Small intestine (tissue), 7 donors: ENCODE results near the gene TPSAB1. TPM values are rescaled to one million over a fixed set of nuclear protein-coding genes. Genes with fewer than 3 reads are reported as not detected.
"Not testable (repeated sequence)": the region's sequence is repeated elsewhere in the genome, so short reads cannot be mapped to it uniquely, and the experiment has no call there.

ENCODE experiments used
- DNase-seq, 2 donors: peaks; one replicate each; pipeline versions ENCODE4 v3.0.0 to v3.0.0-alpha.2; 2013
- FAIRE-seq: peaks from 2 replicates; lab custom pipeline; 2012; peaks lifted over from hg19 to GRCh38; lab: Jason Lieb, UNC
- H3K27ac ChIP-seq, 3 donors: one replicate each; pipeline ENCODE4 v1.5.1; 2013; ENCODE audit warnings: low read length in 2 of 3, mild to moderate bottlenecking in 2 of 3, control low read depth in 1 of 3, inconsistent platforms in 1 of 3, low read depth in 1 of 3, moderate library complexity in 1 of 3
- H3K27me3 ChIP-seq, 3 donors: one replicate each; pipeline ENCODE4 v1.6.1; 2013; ENCODE audit warnings: low read length in 3 of 3, inconsistent platforms in 1 of 3; ENCODE audit not compliant: control insufficient read depth in 3 of 3, insufficient read depth in 3 of 3
- H3K36me3 ChIP-seq, 3 donors: one replicate each; pipeline ENCODE4 v1.6.1; 2013; ENCODE audit warnings: low read length in 3 of 3, inconsistent platforms in 1 of 3, low read depth in 1 of 3, mild to moderate bottlenecking in 1 of 3, moderate library complexity in 1 of 3; ENCODE audit not compliant: control insufficient read depth in 3 of 3, insufficient read depth in 2 of 3
- H3K4me1 ChIP-seq, 3 donors: one replicate each; pipeline ENCODE4 v1.6.1; 2013; ENCODE audit warnings: low read length in 2 of 3, inconsistent platforms in 1 of 3, low read depth in 1 of 3, mild to moderate bottlenecking in 1 of 3, moderate library complexity in 1 of 3; ENCODE audit not compliant: control insufficient read depth in 3 of 3, insufficient read depth in 2 of 3
- H3K4me3 ChIP-seq, 3 donors: one replicate each; pipeline ENCODE4 v1.5.1; 2013; ENCODE audit warnings: low read length in 3 of 3, control low read depth in 1 of 3, inconsistent platforms in 1 of 3, low read depth in 1 of 3, mild to moderate bottlenecking in 1 of 3, moderate library complexity in 1 of 3
- H3K9me3 ChIP-seq, 2 donors: one replicate each; pipeline ENCODE4 v1.6.1; 2013; ENCODE audit warnings: low read depth in 1 of 2, low read length in 1 of 2; ENCODE audit not compliant: control insufficient read depth in 2 of 2, insufficient read depth in 1 of 2
- WGBS, 3 donors: extraction: QIAGEN DNeasy Blood & Tissue Kit; methylation state at CpG; one replicate each; pipeline ENCODE4 v1.1.7; 2013; 5-methylcytosine and 5-hydroxymethylcytosine counted together
- polyA plus RNA-seq, 4 donors: library from polyadenylated mRNA; stranded (reverse) in 3 of 4; unstranded in 1 of 4; fragments of 200-250 nt in 3 of 4; fragments of 120-200 nt in 1 of 4; gene quantifications; one replicate each; pipeline versions ENCODE4 v1.2.1 to v1.2.3, GENCODE V29; 2013
- donor health status: healthy with polysubstance abuse.
- donor health status: control.
- donor health status: control.
- donor health status: Bipolar disorder and iron deficiency.
- donor health status: healthy.

The TPSAB1 gene
- polyA plus RNA-seq, 4 donors: 0.10 to 50.5 (median 15.4) TPM

- not testable (repeated sequence) for H3K9me3 ChIP-seq, H3K27me3 ChIP-seq, FAIRE-seq, H3K4me3 ChIP-seq, H3K4me1 ChIP-seq, H3K36me3 ChIP-seq, DNase-seq, H3K27ac ChIP-seq
- WGBS, 3 donors: 86 to 93% (median 87%) methylated on average over 5 to 7 of the region's 7 CpGs
These were observed 9.2 kb upstream of the TPSAB1 start for GRCh38 chr16:1231301-1231700.

GRCh38 chr16:1232049-1232748, 8.3 kb upstream of the TPSAB1 start:
- not testable (repeated sequence) for FAIRE-seq, H3K27me3 ChIP-seq, H3K36me3 ChIP-seq, H3K4me1 ChIP-seq, H3K27ac ChIP-seq, DNase-seq, H3K9me3 ChIP-seq, H3K4me3 ChIP-seq
- WGBS, 3 donors: no CpG with 5 or more reads among the region's 47 CpGs

GRCh38 chr16:1236659-1237058, 3.8 kb upstream of the TPSAB1 start:
- not testable (repeated sequence) for FAIRE-seq
- whole genome bisulfite sequencing, 3 donors: no CpG with 5 or more reads among the region's 29 CpGs

GRCh38 chr16:1237990-1238389, 2.5 kb upstream of the TPSAB1 start:
- WGBS, 3 donors: 70 to 80% (median 77%) methylated on average over 9 of the region's 9 CpGs
- FAIRE-seq (no peak), DNase-seq (no peak)
- Histone ChIP-seq H3K9me3 (no peaks in the 10 kb centered on the region), H3K4me3 (no peak overlapping the region), H3K27ac (no peak overlapping the region), H3K4me1 (no peaks in the 10 kb centered on the region), H3K36me3 (no peaks in the 10 kb centered on the region), H3K27me3 (no peaks in the 10 kb centered on the region)

More at GRCh38 chr16:1236659-1237058, 3.8 kb upstream of the TPSAB1 start:
- H3K9me3 ChIP-seq, H3K4me1 ChIP-seq, H3K4me3 ChIP-seq, DNase-seq, H3K27me3 ChIP-seq, H3K27ac ChIP-seq, H3K36me3 ChIP-seq: not testable (repeated sequence)

GRCh38 chr16:1238909-1239308, 1.6 kb upstream of the TPSAB1 start:
- not testable (repeated sequence) for DNase-seq
- WGBS, 3 donors: 68 to 70% (median 69%) methylated on average over 12 to 20 of the region's 23 CpGs

GRCh38 chr16:1239575-1239974, 930 bp upstream of the TPSAB1 start:
- not testable (repeated sequence) for H3K27ac ChIP-seq, FAIRE-seq, H3K4me1 ChIP-seq, H3K27me3 ChIP-seq, H3K36me3 ChIP-seq, H3K9me3 ChIP-seq, DNase-seq, H3K4me3 ChIP-seq
- WGBS, 3 donors: 75 to 82% (median 80%) methylated on average over 3 to 9 of the region's 9 CpGs

More at GRCh38 chr16:1238909-1239308, 1.6 kb upstream of the TPSAB1 start:
- H3K27ac ChIP-seq, H3K36me3 ChIP-seq, H3K4me1 ChIP-seq, H3K4me3 ChIP-seq, H3K27me3 ChIP-seq, FAIRE-seq, H3K9me3 ChIP-seq: not testable (repeated sequence)

GRCh38 chr16:1241081-1241480, 576 bp downstream of the TPSAB1 start:
- H3K4me3 ChIP-seq, FAIRE-seq, H3K27me3 ChIP-seq, H3K27ac ChIP-seq, H3K36me3 ChIP-seq, H3K4me1 ChIP-seq, H3K9me3 ChIP-seq, DNase-seq: not testable (repeated sequence)
- WGBS, 3 donors: 77 to 82% (median 78%) methylated on average over 4 to 13 of the region's 15 CpGs

GRCh38 chr16:1243363-1243762, 2.9 kb downstream of the TPSAB1 start:
- not testable (repeated sequence) for H3K4me3 ChIP-seq, FAIRE-seq, H3K27ac ChIP-seq, DNase-seq, H3K4me1 ChIP-seq, H3K9me3 ChIP-seq, H3K27me3 ChIP-seq, H3K36me3 ChIP-seq
- 22 to 53% (median 24%) methylated on average over 7 of the region's 11 CpGs for WGBS, 3 donors
